Left ventricle myocardium inferior (tissue), 1 donor: ENCODE measurements around the gene PIPOX. TPM values are rescaled to one million over a fixed set of nuclear protein-coding genes. Genes with fewer than 3 reads are reported as not detected.

Source experiments
- DNase-seq: peaks from one replicate; pipeline ENCODE4 v3.0.0-alpha.2; 2020
- H3K27ac ChIP-seq: fragments of 200-600 bp; replicated peaks from 2 replicates; pipeline ENCODE4 v1.8.0; 2021
- H3K27me3 ChIP-seq: fragments of 200-600 bp; 2 replicates; pipeline ENCODE4 v1.8.0; 2021; ENCODE audit warnings: low read depth
- H3K36me3 ChIP-seq: fragments of 200-600 bp; 2 replicates; pipeline ENCODE4 v1.8.0; 2021
- H3K4me1 ChIP-seq: fragments of 200-600 bp; 2 replicates; pipeline ENCODE4 v1.8.0; 2021
- H3K4me3 ChIP-seq: fragments of 200-600 bp; 2 replicates; pipeline ENCODE4 v1.8.0; 2021; ENCODE audit warnings: mild to moderate bottlenecking, moderate library complexity
- H3K9me3 ChIP-seq: fragments of 200-600 bp; replicated peaks from 2 replicates; pipeline ENCODE4 v1.8.0; 2021
- CTCF ChIP-seq: fragments of 200-600 bp; IDR thresholded peaks from 2 replicates; pipeline ENCODE4 v1.8.0; 2021; ENCODE audit warnings: antibody characterized with exemption, mild to moderate bottlenecking, borderline replicate concordance
- intact Hi-C: fragments of 100-400 bp; cut with micrococcal nuclease; formaldehyde crosslinking; loops from one replicate; pipeline ENCODE4 v1.11.0; 2022
- total RNA-seq: library from RNA; stranded (reverse); fragmentation: NEBNext Ultra II Directional; extraction: Animal tissue kit (Norgen Biotek cat#: 25700); gene quantifications from one replicate; pipeline ENCODE4 v1.2.1, GENCODE V29; 2021
- donor health status: DM: no; HTN: yes; CAD: no; lungs with severe emphysema.

PIPOX gene
- total RNA-seq, 1 donor from 2014 or later: 0.60 TPM

- intact Hi-C loops: no loop called here
- Histone ChIP-seq H3K4me3 (no peak overlapping the region), H3K27me3 (no peaks in the 10 kb centered on the region), H3K4me1 (peaks cover 55% of the 10 kb centered on the region), H3K27ac (no peak overlapping the region), H3K36me3 (peaks cover 74% of the 10 kb centered on the region), H3K9me3 (no peaks in the 10 kb centered on the region)
- DNase-seq: no peak
- no peak for TF ChIP-seq CTCF
Observed at GRCh38 chr17:29077320-29077719, 34.4 kb downstream of the PIPOX start.

GRCh38 chr17:29078183-29079045 lies 35.5 kb downstream of the PIPOX start:
- H3K27ac ChIP-seq: peak overlapping the region; percentile 19
- DNase-seq: no peak
- peaks cover 81% of the 10 kb centered on the region for H3K36me3 ChIP-seq
- TF ChIP-seq CTCF: no peak
- intact Hi-C loops: no loop called here
- no peak overlapping the region for H3K4me3 ChIP-seq
- peaks cover 55% of the 10 kb centered on the region for H3K4me1 ChIP-seq
- no peaks in the 10 kb centered on the region for H3K9me3 ChIP-seq
- H3K27me3 ChIP-seq: no peaks in the 10 kb centered on the region

- no peak for TF ChIP-seq CTCF
- intact Hi-C loops: no loop called here
- Histone ChIP-seq H3K9me3 (no peaks in the 10 kb centered on the region), H3K36me3 (peaks cover 82% of the 10 kb centered on the region), H3K27me3 (no peaks in the 10 kb centered on the region), H3K4me3 (no peak overlapping the region), H3K4me1 (peaks cover 48% of the 10 kb centered on the region), H3K27ac (no peak overlapping the region)
- DNase-seq: no peak
Observed at GRCh38 chr17:29079433-29079832, 36.5 kb downstream of the PIPOX start.

GRCh38 chr17:29079887-29080286 lies 36.9 kb downstream of the PIPOX start:
- intact Hi-C loops: no loop called here
- DNase-seq: no peak
- TF ChIP-seq CTCF: no peak

GRCh38 chr17:29080323-29080722 lies 37.4 kb downstream of the PIPOX start:
- Histone ChIP-seq H3K4me1 (peaks cover 39% of the 10 kb centered on the region), H3K36me3 (peaks cover 91% of the 10 kb centered on the region), H3K27me3 (no peaks in the 10 kb centered on the region), H3K27ac (no peak overlapping the region), H3K4me3 (no peak overlapping the region), H3K9me3 (no peaks in the 10 kb centered on the region)
- no peak for DNase-seq
- intact Hi-C loops: no loop called here
- TF ChIP-seq CTCF: no peak

More at GRCh38 chr17:29079887-29080286, 36.9 kb downstream of the PIPOX start:
- Histone ChIP-seq H3K4me3 (no peak overlapping the region), H3K4me1 (peaks cover 43% of the 10 kb centered on the region), H3K9me3 (no peaks in the 10 kb centered on the region), H3K27me3 (no peaks in the 10 kb centered on the region), H3K36me3 (peaks cover 86% of the 10 kb centered on the region), H3K27ac (no peak overlapping the region)
